ENCODE data around the gene VAMP3. TPM values are rescaled to one million over a fixed set of nuclear protein-coding genes. Genes with fewer than 3 reads are reported as not detected.

The VAMP3 gene
- total RNA-seq, 2 experiments from 2014 or later, result 38.2 to 41.0 TPM

Other genes starting within 250 kb of the VAMP3 start
- 1 to 10 TPM; 1.6 to 2.1 TPM for gene PER3, start 13.0 kb downstream of the VAMP3 start, total RNA-seq
- under 1 TPM in 1 of 2 experiments, not detected in 1; 0.17 TPM for gene UTS2, start 81.8 kb downstream of the VAMP3 start, total RNA-seq
- under 1 TPM; 0.57 to 0.62 TPM for gene TNFRSF9, start 169.5 kb downstream of the VAMP3 start, total RNA-seq
- gene PARK7, start 190.4 kb downstream of the VAMP3 start, total RNA-seq, result 100 to 1,000 TPM; 226 to 232 TPM

Measured in activated CD4-positive, alpha-beta T cell treated with anti-CD3 and anti-CD28 coated beads, Interleukin-2, amount 10 ng/mL, durations not matched to agents 7 days and 5 days (primary cell).